SH-SY5Y (cell line): Measurements from ENCODE around the gene SHFL.

ENCODE experiments used
- GATA2 ChIP-seq: IDR thresholded peaks from 2 replicates; pipeline ENCODE4 v1.6.1; 2011; ENCODE audit warnings: mild to moderate bottlenecking, low read depth, low read length
- GATA3 ChIP-seq: IDR thresholded peaks from 2 replicates; pipeline ENCODE4 v1.6.1; 2011; ENCODE audit warnings: low read depth, mild to moderate bottlenecking, low read length, moderate library complexity

GRCh38 chr19:10105509-10106099 lies 19.5 kb downstream of the SHFL start:
- TF ChIP-seq GATA2: no peak
- no peak for TF ChIP-seq GATA3
